Left lung (tissue), 10 donors: ENCODE data around the gene KCNJ5. TPM values are rescaled to one million over a fixed set of nuclear protein-coding genes. Genes with fewer than 3 reads are reported as not detected.

Source experiments
- ATAC-seq: fragments of 200-7000 bp; cut with Tn5 transposase; one replicate; pipeline ENCODE4 v1.9.1; 2020; ENCODE audit warnings: moderate library complexity
- DNase-seq, 4 donors: peaks; one replicate each; pipeline ENCODE4 v3.0.0-alpha.2; 2013 to 2020
- H3K27ac ChIP-seq, 2 donors: fragments of 200-600 bp; sonication (generic) in 1 of 2; one replicate each; pipeline versions ENCODE4 v1.5.0 to v1.8.0; 2020 to 2021
- H3K27me3 ChIP-seq, 2 donors: fragments of 200-600 bp; sonication (generic) in 1 of 2; one replicate each; pipeline versions ENCODE4 v1.5.0 to v1.8.0; 2020 to 2021
- H3K36me3 ChIP-seq, 2 donors: fragments of 200-600 bp; sonication (generic) in 1 of 2; one replicate each; pipeline versions ENCODE4 v1.5.0 to v1.8.0; 2020 to 2021
- H3K4me1 ChIP-seq, 2 donors: fragments of 200-600 bp; one replicate each; pipeline ENCODE4 v1.8.0; 2021
- H3K4me3 ChIP-seq, 2 donors: fragments of 200-600 bp; sonication (generic) in 1 of 2; one replicate each; pipeline versions ENCODE4 v1.5.0 to v1.8.0; 2020 to 2021; ENCODE audit warnings: mild to moderate bottlenecking in 1 of 2
- H3K9me3 ChIP-seq, 2 donors: fragments of 200-600 bp; sonication (generic) in 1 of 2; one replicate each; pipeline versions ENCODE4 v1.5.0 to v1.8.0; 2020 to 2021
- CTCF ChIP-seq, 2 donors: fragments of 200-600 bp; sonication (generic) in 1 of 2; IDR thresholded peaks; one replicate each; pipeline versions ENCODE4 v1.5.0 to v1.8.0; 2021; ENCODE audit warnings: antibody characterized with exemption in 2 of 2
- intact Hi-C, 2 donors: fragments of 100-400 bp; cut with DNase I; formaldehyde crosslinking; loops; one replicate each; pipeline versions ENCODE4 v1.11.2 to v1.14.2; 2022
- polyA plus RNA-seq, 6 donors: library from polyadenylated mRNA; unstranded; fragments of 120-200 nt; gene quantifications; one replicate each; pipeline ENCODE4 v1.2.1, GENCODE V29; 2013; ENCODE audit not compliant: insufficient read length in 6 of 6
- total RNA-seq, 2 donors: library from RNA; stranded (reverse); fragmentation: NEBNext Ultra II Directional; extraction: Animal tissue kit (Norgen Biotek cat#: 25700); gene quantifications; one replicate each; pipeline ENCODE4 v1.2.1, GENCODE V29; 2021
- donor health status: DM: no; HTN: yes; CAD: no.
- donor health status: DM: no; HTN: no; CAD: no.

KCNJ5 gene
- total and polyA plus RNA-seq, 8 donors, result 3.8 to 15.6 (median 11.3) TPM

- no peaks in the 10 kb centered on the region for H3K9me3 ChIP-seq
Measured at GRCh38 chr11:128890216-128890542, 977 bp upstream of the KCNJ5 start.

GRCh38 chr11:128891913-128892398 lies 800 bp downstream of the KCNJ5 start:
- no peaks in the 10 kb centered on the region for H3K36me3 ChIP-seq
- peaks cover 8 to 45% of the 10 kb centered on the region in 2 donors for H3K27me3 ChIP-seq
- no peak for TF ChIP-seq CTCF (IDR thresholded peaks at IDR 0.05)
- no peaks in the 10 kb centered on the region for H3K9me3 ChIP-seq
- H3K4me3 ChIP-seq, result peak overlapping the region in 1 of 2 donors; percentile 39
- DNase-seq (peak in 1 of 4 donors; percentile 29), ATAC-seq (peak; percentile 14)
- H3K27ac ChIP-seq, result peak overlapping the region in 1 of 2 donors; percentile 26
- intact Hi-C loops, result no loop called here
- H3K4me1 ChIP-seq, result peaks cover 7 to 15% of the 10 kb centered on the region in 2 donors

More at GRCh38 chr11:128890216-128890542, 977 bp upstream of the KCNJ5 start:
- Histone ChIP-seq H3K4me3 (peak overlapping the region; percentile 34 to 39), H3K27ac (no peak overlapping the region), H3K27me3 (peaks cover 8 to 45% of the 10 kb centered on the region in 2 donors), H3K4me1 (peaks cover 7 to 15% of the 10 kb centered on the region in 2 donors), H3K36me3 (no peaks in the 10 kb centered on the region)
- DNase-seq (no peak), ATAC-seq (no peak)
- TF ChIP-seq CTCF (IDR thresholded peaks at IDR 0.05), result no peak
- intact Hi-C loops, result no loop called here

GRCh38 chr11:128892866-128893565 lies 1.9 kb downstream of the KCNJ5 start:
- intact Hi-C loops, result no loop called here
- Histone ChIP-seq H3K27me3 (peaks cover 8 to 43% of the 10 kb centered on the region in 2 donors), H3K36me3 (no peaks in the 10 kb centered on the region), H3K9me3 (no peaks in the 10 kb centered on the region), H3K4me1 (peaks cover 7 to 20% of the 10 kb centered on the region in 2 donors), H3K27ac (no peak overlapping the region), H3K4me3 (no peak overlapping the region)
- peak in 1 of 4 donors; percentile 27 for DNase-seq
- TF ChIP-seq CTCF (IDR thresholded peaks at IDR 0.05), result no peak
- ATAC-seq, result no peak

GRCh38 chr11:128893578-128894285 lies 2.6 kb downstream of the KCNJ5 start:
- Histone ChIP-seq H3K36me3 (no peaks in the 10 kb centered on the region), H3K4me1 (peaks cover 7 to 22% of the 10 kb centered on the region in 2 donors), H3K27me3 (peaks cover 8 to 36% of the 10 kb centered on the region in 2 donors), H3K27ac (peak overlapping the region in 1 of 2 donors; percentile 13), H3K4me3 (no peak overlapping the region), H3K9me3 (no peaks in the 10 kb centered on the region)
- intact Hi-C loops, result no loop called here
- peak in 1 of 4 donors; percentile 31 for DNase-seq
- no peak for TF ChIP-seq CTCF (IDR thresholded peaks at IDR 0.05)
- ATAC-seq, result peak; percentile 13

GRCh38 chr11:128894286-128894681 lies 3.1 kb downstream of the KCNJ5 start:
- no peak for ATAC-seq
- H3K27me3 ChIP-seq, result peaks cover 8 to 30% of the 10 kb centered on the region in 2 donors
- no peaks in the 10 kb centered on the region for H3K36me3 ChIP-seq
- H3K9me3 ChIP-seq, result no peaks in the 10 kb centered on the region
- H3K4me3 ChIP-seq, result no peak overlapping the region
- intact Hi-C loops, result no loop called here
- peaks cover 7 to 22% of the 10 kb centered on the region in 2 donors for H3K4me1 ChIP-seq
- H3K27ac ChIP-seq, result no peak overlapping the region
- no peak for TF ChIP-seq CTCF (IDR thresholded peaks at IDR 0.05)
- peak in 1 of 4 donors; percentile 4 for DNase-seq
